HG02840 (cell line): ENCODE data around the gene ZNF337.
"Not testable (repeated sequence)": the region's sequence is repeated elsewhere in the genome, so short reads cannot be mapped to it uniquely, and the experiment has no call there.

Source experiments
- ATAC-seq: cut with Tn5 transposase; IDR thresholded peaks from one replicate; pipeline ENCODE4 v1.9.1; 2021; ENCODE audit warnings: mild to moderate bottlenecking, moderate library complexity, moderate number of reproducible peaks; ENCODE audit not compliant: unreplicated experiment, low FRiP score

Gene ZNF337

DNA sequence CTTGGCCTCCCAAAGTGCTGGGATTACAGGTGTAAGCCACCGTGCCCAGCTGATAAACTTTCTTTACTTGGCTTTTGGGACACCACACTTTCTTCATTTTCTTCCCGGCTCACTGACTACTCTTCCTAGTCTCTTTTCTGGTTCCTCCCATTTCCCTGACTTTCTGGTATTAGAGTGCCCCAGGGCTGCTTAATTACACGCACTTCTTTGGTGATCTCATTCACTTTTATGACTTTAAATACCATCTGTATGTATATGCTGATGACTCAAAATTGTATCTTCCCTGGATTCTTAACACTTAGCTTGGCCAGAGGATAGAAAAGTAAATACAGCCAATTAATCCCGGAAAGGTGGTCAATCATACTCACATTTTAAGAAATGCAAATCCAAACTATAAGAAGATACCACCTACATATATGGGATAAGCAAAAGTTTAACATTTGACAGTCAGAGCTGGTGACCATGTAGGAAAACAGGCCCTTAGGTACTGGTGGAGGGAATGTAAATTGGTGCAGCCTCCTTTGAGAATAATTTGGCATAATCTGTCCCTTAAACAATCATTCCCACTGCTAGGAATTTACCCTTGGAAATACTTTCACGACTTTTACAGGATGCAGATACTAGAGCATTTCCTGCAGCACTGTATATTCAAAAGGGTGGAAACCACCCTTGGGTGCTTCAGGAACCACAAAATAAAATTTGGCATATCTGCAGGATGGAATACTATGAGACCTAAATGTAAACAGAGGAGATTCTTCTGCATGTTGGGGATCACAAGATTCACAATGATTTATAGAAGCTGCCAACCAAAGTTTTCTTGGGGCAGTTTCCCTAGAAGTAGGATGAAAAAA lies 63.5 kb downstream of the ZNF337 start:
- no peak for ATAC-seq

DNA sequence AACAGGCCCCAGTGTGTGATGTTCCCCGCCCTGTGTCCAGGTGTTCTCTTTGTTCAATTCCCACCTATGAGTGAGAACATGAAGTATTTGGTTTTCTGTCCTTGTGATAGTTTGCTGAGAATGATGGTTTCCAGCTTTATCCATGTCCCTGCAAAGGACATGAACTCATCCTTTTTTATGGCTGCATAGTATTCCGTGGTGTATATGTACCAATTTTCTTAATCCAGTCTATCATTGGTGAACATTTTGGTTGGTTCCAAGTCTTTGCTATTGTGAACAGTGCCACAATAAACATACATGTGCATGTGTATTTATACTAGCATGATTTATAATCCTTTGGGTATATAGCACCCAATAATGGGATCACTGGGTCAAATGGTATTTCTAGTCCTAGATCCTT lies 66.0 kb downstream of the ZNF337 start:
- not testable (repeated sequence) for ATAC-seq

DNA sequence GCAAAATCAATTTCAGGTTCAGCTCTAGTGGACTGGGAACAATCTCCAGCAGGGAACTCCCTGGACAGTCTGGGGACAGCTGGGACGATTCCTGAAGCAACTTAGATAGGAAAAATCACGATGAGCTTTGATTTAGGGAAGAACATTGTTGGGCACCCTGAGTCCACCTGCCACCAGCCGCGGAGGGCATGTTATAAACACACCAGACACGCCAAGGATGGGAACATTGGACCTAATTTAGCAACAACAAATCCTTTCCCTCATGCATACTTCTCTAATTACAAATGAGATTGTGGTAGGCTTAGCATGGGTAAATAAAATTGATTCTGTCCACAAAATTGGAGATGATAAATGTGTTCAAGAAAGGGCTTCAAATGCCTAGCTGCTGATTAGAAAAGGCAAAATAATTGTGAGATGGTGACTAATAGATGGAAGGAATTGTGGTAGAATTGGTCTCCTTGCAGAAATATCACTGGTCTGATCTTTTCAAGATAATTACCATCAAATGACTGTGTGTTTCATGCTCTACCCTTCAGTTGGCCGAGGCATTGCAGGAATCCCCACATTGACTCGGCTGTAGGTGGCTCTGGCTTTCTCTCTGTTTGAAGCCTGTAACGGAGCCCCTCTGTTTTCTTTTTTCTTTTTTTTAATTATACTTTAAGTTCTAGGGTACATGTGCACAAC lies 66.7 kb downstream of the ZNF337 start:
- ATAC-seq: no peak

DNA sequence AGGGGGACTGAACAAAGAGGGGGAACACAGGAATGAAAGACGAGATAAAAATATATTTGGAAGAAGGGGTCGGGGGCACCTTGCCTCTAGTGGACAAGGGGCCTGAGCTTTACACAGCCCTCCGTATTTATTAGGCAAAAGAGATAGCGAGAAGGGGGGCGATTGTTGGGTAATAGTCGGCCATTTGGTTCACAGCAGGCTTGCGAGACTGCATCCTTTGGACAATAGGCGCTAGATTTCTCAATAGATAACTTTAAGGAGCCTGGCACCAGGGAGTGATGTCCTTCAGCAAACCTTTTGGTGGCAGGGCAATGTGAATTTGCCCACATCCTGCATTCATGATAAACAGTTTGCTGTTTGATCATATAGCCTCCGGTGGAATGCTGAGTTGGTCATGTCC lies 69.9 kb downstream of the ZNF337 start:
- no peak for ATAC-seq

DNA sequence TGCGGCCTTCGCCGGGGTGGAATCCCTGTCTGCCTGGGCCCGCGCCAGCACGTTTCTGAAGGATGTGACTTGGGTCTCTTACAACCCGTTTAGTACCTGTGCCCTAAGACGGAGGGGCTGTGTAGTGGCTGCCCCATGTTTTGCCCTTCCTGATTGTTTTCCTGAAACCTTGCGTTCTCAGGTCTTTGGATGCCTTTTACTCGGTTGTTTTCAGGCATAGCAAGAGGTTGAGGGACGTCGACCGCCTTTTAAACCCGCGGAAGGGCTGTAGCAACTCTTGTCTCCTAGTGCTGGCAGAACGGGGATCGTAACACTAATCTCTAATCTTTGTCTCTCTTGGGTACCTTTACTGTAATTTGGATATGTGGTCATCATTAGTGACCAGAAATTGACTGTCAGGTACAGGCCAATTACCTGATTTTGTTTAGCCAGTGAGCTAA lies 72.1 kb downstream of the ZNF337 start:
- no peak for ATAC-seq
